HG03103 (cell line): ENCODE results near the gene PARP1.

Source experiments
- ATAC-seq: cut with Tn5 transposase; IDR thresholded peaks from one replicate; pipeline ENCODE4 v1.9.1; 2021; ENCODE audit warnings: low read depth; ENCODE audit not compliant: unreplicated experiment

The PARP1 gene

GRCh38 chr1:226318471-226318870 lies 89.4 kb downstream of the PARP1 start:
- no peak for ATAC-seq

GRCh38 chr1:226314055-226314454 lies 93.8 kb downstream of the PARP1 start:
- no peak for ATAC-seq

DNA sequence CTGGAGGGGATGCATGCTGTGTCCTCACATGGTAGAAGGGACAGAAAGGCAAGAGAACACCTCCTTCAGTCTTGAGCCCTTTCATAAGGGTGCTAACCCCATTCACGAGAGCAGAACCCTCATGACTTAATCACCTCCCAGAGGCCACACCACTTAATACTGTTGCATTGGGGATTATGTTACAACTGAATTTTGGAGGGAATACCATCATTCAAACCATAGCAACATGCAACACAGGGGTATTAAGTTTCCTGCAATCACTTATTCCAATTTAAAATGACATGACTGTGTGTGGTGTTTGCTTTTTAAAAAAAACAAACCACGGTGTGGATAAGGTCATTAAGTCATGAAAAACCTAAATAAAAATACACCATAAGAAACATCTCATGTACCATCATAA lies 95.8 kb downstream of the PARP1 start:
- no peak for ATAC-seq

DNA sequence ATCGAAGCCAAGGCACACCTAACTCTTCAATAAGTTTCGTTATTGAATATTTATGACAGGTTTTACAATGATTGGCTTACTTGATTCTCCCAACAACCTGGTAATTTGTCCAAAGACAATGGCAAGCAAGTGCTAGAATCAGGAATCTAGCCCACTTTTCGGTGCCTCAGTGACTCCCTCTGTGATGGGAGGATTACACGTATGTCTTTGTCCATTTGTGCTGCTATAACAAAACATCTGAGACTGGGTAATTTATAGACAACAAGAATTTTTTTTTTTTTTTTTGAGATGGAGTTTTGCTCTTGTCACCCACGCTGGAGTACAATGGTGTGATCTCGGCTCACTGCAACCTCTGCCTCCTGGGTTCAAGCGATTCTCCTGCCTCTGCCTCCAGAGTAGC lies 96.5 kb downstream of the PARP1 start:
- ATAC-seq = no peak
